ENCODE data around the gene CFAP58. TPM values are rescaled to one million over a fixed set of nuclear protein-coding genes. Genes with fewer than 3 reads are reported as not detected.

Gene CFAP58
- total RNA-seq, 1 experiment from 2014 or later: 0.63 TPM

DNA sequence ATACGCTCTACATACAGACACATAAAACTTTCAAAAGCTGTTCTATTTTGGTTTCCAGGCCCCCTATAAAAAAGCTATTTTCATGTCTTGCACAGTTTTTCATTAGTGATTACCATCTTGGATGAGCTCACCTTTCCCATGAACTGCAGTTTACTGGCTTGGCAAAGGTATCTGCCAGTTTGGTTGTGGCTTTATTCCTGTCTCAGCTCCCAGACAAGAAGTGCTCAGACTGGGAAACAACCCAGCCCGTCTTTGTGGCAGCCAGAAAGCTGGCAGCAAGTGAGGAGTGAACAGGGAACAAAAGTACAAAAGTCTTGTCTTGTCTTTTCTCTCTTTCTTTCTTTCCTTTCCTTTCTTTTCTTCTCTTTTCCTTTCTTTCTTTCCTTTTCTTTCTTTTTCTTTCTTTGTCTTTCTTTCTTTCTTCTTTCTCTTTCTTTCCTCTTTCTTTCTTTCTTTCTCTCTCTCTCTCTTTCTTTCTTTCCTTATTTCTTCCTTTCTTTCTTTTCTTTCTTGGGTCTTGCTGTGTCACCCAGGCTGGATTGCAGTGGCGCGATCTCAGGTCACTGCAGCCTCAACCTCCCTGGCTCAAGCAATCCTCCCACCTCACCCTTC lies 138.8 kb downstream of the CFAP58 start:
- no peak overlapping the region for H3K18ac ChIP-seq (ENCODE audit: insufficient read length, low read depth, low read length)
- H3K14ac ChIP-seq (ENCODE audit: insufficient read depth, low read length): no peak overlapping the region
- no peaks in the 10 kb centered on the region; a peak in 2 of 7 replicates for H3K36me3 Mint-ChIP-seq (ENCODE audit: insufficient read depth in 1 of 3, low read depth in 3 of 3)
- no peaks in the 10 kb centered on the region for H3K23me2 ChIP-seq (ENCODE audit: insufficient read length, low read depth, low read length, poor library complexity, severe bottlenecking)
- H4K91ac ChIP-seq (ENCODE audit: insufficient read length, low read depth, low read length): no peak overlapping the region
- no peak overlapping the region for H2BK20ac ChIP-seq (ENCODE audit: low read depth, low read length, poor library complexity, severe bottlenecking)
- no peak overlapping the region for H2BK5ac ChIP-seq (ENCODE audit: insufficient read length, low read length)
- H3K79me2 ChIP-seq (ENCODE audit: insufficient read depth, low read length): no peaks in the 10 kb centered on the region
- no peak overlapping the region for H2BK120ac ChIP-seq (ENCODE audit: low read depth, low read length, poor library complexity, severe bottlenecking)
- no peak overlapping the region for H3K27ac ChIP-seq (ENCODE audit: insufficient read length, low read depth, low read length)
- no peak for DNase-seq
- H4K20me1 ChIP-seq (ENCODE audit: control insufficient read depth, insufficient read depth, insufficient read length): no peaks in the 10 kb centered on the region
- H3K23ac ChIP-seq (ENCODE audit: insufficient read length, low read depth, low read length): no peak overlapping the region
- H3K9ac ChIP-seq (ENCODE audit: extremely low read depth, insufficient read length, low read length): no peak overlapping the region
- no peak overlapping the region for H2AK5ac ChIP-seq (ENCODE audit: insufficient read length, low read length)
- no peak overlapping the region for H4K5ac ChIP-seq (ENCODE audit: insufficient read length, low read depth, low read length)
- no peak overlapping the region for H4K8ac ChIP-seq (replicated peaks; ENCODE audit: insufficient read length, low read depth, low read length)
- no peak overlapping the region for H3T11ph ChIP-seq (ENCODE audit: low read length)
- peaks cover 6% of the 10 kb centered on the region for H3K27me3 Mint-ChIP-seq (ENCODE audit: low read depth)
- no peak overlapping the region for H2BK15ac ChIP-seq (ENCODE audit: low read depth, low read length)
- no peak overlapping the region for H2BK12ac ChIP-seq (ENCODE audit: insufficient read length, low read depth, low read length)
- no peaks in the 10 kb centered on the region for H3K4me1 ChIP-seq (ENCODE audit: insufficient read depth, low read length)
- H3K27me3 ChIP-seq (ENCODE audit: insufficient read depth, low read length): no peaks in the 10 kb centered on the region
- H3K4ac ChIP-seq (ENCODE audit: low read depth, low read length): no peak overlapping the region
- no peaks in the 10 kb centered on the region for H3K9me3 ChIP-seq (ENCODE audit: control insufficient read depth, low read depth, low read length)
- H2AFZ ChIP-seq (ENCODE audit: low read length): no peak overlapping the region
- H3K9me3 Mint-ChIP-seq: peaks cover 0 to 8% of the 10 kb centered on the region in 2 experiments; a peak in 2 of 5 replicates
- H3K27ac Mint-ChIP-seq: no peak overlapping the region
- H3K4me1 Mint-ChIP-seq: peaks cover 8 to 13% of the 10 kb centered on the region in 2 experiments
- no peak overlapping the region for H3K4me3 Mint-ChIP-seq
- TF ChIP-seq, protein P1, sequence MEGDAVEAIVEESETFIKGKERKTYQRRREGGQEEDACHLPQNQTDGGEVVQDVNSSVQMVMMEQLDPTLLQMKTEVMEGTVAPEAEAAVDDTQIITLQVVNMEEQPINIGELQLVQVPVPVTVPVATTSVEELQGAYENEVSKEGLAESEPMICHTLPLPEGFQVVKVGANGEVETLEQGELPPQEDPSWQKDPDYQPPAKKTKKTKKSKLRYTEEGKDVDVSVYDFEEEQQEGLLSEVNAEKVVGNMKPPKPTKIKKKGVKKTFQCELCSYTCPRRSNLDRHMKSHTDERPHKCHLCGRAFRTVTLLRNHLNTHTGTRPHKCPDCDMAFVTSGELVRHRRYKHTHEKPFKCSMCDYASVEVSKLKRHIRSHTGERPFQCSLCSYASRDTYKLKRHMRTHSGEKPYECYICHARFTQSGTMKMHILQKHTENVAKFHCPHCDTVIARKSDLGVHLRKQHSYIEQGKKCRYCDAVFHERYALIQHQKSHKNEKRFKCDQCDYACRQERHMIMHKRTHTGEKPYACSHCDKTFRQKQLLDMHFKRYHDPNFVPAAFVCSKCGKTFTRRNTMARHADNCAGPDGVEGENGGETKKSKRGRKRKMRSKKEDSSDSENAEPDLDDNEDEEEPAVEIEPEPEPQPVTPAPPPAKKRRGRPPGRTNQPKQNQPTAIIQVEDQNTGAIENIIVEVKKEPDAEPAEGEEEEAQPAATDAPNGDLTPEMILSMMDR (conservative IDR thresholded peaks at IDR 0.05): no peak
- no peaks in the 10 kb centered on the region for H3K79me1 ChIP-seq (ENCODE audit: insufficient read depth, low read depth, low read length, poor library complexity, severe bottlenecking)
- no peak overlapping the region for H3K56ac ChIP-seq (ENCODE audit: insufficient read length, low read depth, low read length)
- no peak overlapping the region for H3K4me2 ChIP-seq (ENCODE audit: insufficient read depth, insufficient read length, low read length)
- no CpG with 5 or more reads among the region's 4 CpGs for WGBS (ENCODE audit: extremely low coverage, insufficient read length, low lambda C conversion rate)
